GM21367 (cell line): Measurements from ENCODE around the gene UNC119.
"Not testable (repeated sequence)": the region's sequence is repeated elsewhere in the genome, so short reads cannot be mapped to it uniquely, and the experiment has no call there.

Experiments used
- ATAC-seq: cut with Tn5 transposase; IDR thresholded peaks from one replicate; pipeline ENCODE4 v1.9.1; 2021; ENCODE audit not compliant: unreplicated experiment

The UNC119 gene

DNA sequence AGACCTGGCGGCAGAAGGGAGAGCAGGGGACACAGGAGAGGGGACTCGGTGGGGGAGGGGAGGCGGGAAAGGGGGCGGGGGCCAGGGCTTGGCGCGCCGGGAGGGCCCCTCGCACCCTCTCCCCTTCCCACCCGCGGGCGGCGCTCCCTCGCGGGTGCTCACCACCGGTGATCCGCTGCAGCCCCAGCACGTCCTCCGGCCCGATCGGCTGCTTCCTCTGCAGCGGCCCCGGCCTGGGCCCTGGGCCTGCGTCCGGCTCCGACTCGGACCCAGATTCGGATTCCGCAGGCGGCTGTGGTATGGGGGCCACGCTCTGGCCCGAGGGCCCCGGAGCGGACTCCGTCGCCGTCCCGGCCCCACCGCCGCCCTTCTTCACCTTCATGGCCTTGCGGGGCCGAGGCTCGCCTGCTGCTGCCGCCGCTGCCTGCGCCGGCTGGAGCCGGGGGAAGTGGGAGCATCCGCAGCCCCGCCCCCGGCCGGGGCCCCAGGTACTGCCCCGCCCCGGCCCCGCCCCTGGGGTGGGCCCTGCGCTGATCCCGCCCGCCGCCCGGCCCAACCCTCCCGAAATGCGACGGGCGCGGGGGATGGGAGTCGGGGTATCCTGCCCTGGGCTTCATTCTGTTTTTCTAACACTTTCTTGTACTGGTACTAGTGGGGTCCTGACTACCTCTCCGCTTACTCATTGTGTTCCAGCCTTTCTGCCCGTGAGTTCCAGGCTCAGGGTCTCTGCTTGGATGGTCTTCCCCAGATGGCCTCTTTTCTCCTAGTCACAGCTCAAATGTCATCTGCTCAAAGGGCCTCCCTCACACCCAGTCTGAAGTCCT, at the start of gene UNC119:
Gene UNC119, minus strand, starts transcription at position 449 of the 824 bp plus-strand sequence. Its CDS starts 67 bp downstream, at position 382.
- no peak for ATAC-seq

GRCh38 chr17:28599311-28600184, 47.1 kb upstream of the UNC119 start:
- peak; percentile 36 for ATAC-seq

GRCh38 chr17:28598799-28599310, 46.4 kb upstream of the UNC119 start, which contains the start of gene SPAG5:
TSS of gene SPAG5 (minus strand) at chr17:28599025. CDS start at chr17:28598946, 79 bp downstream.
- peak; percentile 80 for ATAC-seq

DNA sequence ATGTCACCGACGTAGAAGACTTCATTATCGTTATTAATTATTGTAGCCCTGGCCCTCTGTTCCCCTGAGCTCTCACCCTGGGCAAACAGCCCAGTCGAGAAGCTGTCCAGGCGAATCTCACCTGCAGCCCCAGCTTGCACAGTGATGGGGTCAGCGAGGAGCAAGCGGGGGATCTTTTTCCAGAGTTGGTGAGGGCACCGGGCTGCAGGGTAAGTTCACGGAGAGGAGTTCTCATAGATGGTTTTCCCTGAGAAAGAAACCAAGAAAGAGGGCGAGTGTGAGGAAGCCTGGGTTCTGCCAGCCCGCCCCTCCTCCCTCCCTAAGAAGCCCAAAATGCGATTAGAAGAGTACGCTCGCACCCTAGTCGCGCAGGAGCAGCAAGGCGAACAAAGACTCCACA, 46.0 kb upstream of the UNC119 start:
- no peak for ATAC-seq

- ATAC-seq, result no peak
These were observed 45.4 kb upstream of the UNC119 start for GRCh38 chr17:28597606-28598383.

- no peak for ATAC-seq
These were observed 39.8 kb upstream of the UNC119 start for GRCh38 chr17:28592260-28592659.

DNA sequence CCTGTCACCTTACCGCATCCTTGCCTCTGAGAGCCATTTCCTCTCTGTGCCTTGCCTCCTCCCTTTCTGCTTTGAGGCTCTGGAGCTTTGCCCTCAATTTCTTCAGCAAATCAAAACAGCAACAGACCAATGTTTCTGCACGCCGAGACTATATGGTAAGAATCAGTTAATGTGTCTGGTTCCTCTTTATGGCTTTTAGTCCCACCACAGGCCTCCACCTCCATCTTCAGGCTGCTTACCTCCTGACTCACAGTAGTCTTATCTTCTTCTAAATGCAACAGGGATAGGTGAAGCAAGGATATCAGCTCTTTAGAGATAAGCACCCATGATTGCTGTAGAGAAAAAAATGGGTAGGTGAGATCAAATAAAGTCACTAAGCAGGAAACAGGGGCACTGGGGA, 33.4 kb upstream of the UNC119 start:
- ATAC-seq, result no peak

GRCh38 chr17:28584434-28584833, 32.0 kb upstream of the UNC119 start:
- ATAC-seq, result no peak

GRCh38 chr17:28582513-28582912, 30.1 kb upstream of the UNC119 start:
- ATAC-seq, result no peak

- ATAC-seq, result no peak
These were observed 28.5 kb upstream of the UNC119 start for GRCh38 chr17:28580959-28581358.

- no peak for ATAC-seq
These were observed 27.1 kb upstream of the UNC119 start for GRCh38 chr17:28579526-28579925.

DNA sequence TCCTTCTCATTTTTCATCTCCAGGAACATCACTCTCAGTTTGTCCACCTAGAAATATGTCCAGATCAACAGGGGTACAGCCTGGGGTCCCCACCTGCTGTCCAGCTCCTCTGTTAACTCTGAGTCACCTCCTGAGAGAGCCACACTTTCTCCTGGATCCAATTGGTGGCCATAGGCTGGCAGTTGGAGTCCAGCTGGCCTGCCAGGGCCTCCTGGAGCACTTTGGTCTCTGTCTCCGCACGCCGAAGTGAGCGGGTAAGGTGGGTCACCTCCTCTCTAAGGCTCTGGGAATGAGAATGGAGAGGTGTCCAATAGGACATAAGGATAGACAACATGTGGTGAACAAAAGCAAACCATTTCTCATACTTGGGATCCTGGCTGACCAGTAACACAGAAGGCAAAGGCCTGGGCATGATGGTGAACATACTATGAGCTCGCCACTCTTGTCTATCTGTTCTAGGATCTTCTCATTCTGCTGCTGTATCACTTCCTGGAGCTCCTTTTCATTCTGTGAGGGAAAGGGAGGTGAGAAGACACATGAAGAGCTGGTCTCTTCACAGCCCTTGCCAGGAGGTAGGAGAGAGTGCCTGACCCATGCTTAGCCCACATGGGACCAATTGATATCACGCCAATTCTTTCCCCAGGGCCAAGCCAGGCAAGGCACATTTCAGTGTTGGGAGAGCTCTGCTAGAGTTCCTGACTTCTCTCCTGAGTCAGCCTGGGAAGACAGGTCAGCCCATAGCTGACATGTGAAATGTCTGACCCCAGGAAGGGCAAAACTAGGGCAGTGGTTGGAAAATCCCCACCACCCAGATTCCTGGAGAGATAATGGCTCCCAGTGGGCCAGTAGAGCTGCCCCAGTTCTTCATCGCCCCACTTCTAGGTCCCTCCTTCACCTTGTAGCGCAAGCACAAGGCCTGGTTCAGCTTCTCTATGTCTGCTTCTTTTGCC, 26.1 kb upstream of the UNC119 start:
- ATAC-seq, result no peak

DNA sequence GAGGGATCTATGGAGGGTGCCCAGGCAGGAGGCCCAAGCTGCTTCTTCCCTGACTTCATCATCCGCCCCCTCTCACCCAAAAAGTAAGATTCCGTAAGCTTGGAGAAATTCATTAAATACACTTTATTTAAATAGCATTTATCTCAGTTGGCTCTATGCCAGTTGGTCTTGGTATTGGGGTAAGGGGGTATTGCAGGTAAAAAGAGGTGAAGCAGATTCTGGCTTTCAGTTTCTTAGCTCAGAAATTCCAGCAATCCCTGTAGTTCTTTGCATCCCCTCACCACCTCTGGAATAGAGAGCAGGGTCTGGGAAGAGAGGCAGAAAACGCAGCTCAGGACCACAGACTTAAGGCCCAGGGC, 25.0 kb upstream of the UNC119 start:
- ATAC-seq, result no peak

- no peak for ATAC-seq
These were observed 24.5 kb upstream of the UNC119 start, which contains the start of gene ALDOC for GRCh38 chr17:28576758-28577465. TSS of gene ALDOC (minus strand) at chr17:28576895. CDS start at chr17:28575532, 1,363 bp downstream.

GRCh38 chr17:28576016-28576415, 23.6 kb upstream of the UNC119 start:
- not testable (repeated sequence) for ATAC-seq

DNA sequence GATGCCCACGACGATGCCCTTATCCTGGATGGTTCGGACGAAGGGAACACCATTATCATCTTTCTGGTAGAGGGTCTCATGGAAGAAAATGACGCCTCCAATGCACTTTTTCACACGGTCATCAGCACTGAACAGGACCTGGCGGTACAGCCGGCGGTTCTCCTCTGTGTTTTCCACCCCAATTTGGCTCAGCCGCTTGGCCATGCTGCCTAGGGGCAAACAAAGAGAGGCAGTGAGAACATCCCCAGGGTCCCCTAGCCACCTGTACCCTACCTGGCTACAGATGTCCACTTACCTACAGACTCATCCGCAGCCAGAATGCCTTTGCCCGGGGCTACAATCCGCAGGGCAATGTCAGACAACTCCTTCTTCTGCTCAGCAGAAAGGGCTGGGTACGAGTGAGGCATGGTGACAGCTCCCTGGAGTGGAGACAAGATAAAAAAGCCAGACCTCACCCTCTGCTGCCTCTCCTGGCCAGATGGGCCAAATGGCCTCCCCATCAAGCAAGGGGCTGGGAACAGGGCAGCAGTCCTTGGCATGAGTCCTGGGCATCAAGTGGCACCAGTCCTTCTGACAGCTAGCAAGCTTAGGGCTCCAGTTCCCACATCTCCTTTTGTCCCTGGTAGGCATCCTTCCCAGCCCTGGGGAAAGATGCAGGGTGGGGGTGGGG, 22.8 kb upstream of the UNC119 start:
- ATAC-seq, result no peak

DNA sequence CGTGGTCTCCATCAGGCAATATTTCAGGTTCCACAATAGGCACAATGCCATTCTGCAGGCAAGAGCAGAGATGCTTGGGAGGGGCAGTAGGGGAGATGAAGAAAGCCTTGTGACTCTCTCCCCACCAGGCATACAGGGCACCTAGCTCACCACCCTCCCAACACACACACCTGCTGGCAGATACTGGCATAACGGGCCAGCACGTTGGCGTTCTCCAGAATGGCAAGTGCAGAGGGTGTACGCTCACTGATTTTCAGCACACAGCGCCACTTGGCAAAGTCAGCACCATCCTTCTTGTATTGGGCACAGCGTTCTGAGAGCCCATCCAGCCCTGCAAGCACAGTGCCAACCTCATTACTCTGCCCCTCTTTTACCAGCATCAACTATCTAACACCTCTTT, 22.1 kb upstream of the UNC119 start:
- no peak for ATAC-seq

GRCh38 chr17:28573966-28574480, 21.6 kb upstream of the UNC119 start:
- ATAC-seq, result no peak
